IMR-90 (cell line): Measurements from ENCODE around the gene LIN28A. TPM values are rescaled to one million over a fixed set of nuclear protein-coding genes. Genes with fewer than 3 reads are reported as not detected.

Experiments
- ATAC-seq: fragments of 200-7000 bp; cut with Tn5 transposase; 2 replicates; pipeline ENCODE4 v1.9.1; 2020; ENCODE audit warnings: low read depth, mild to moderate bottlenecking, moderate library complexity
- BruUV-seq: library from RNA; stranded (reverse); fragments of 400-500 nt; replicated peaks from 2 replicates; lab custom pipeline; 2021; lab: Mats Ljungman, UMichigan
- CTCF ChIA-PET: fragments of 300-600 bp; formaldehyde crosslinking; extraction: SDS; loops from one replicate; lab custom pipeline; 2021; ENCODE audit warnings: antibody characterized with exemption; lab: Yijun Ruan, JAX
- POLR2A ChIA-PET: fragments of 300-600 bp; sonication (Branson Sonifier 250); formaldehyde crosslinking; loops from one replicate; lab custom pipeline; 2022; ENCODE audit warnings: antibody characterized with exemption; ENCODE audit not compliant: unreplicated experiment; lab: Charles Lee
- DNase-seq: peaks from one replicate; pipeline ENCODE4 v3.0.0; 2013
- H2AFZ ChIP-seq: replicated peaks from 2 replicates; pipeline ENCODE3; 2013; ENCODE audit warnings: low read length, mild to moderate bottlenecking; ENCODE audit not compliant: poor library complexity
- H2AK5ac ChIP-seq: 2 replicates; pipeline ENCODE4 v1.6.1; 2013; ENCODE audit warnings: low read depth, low read length, inconsistent platforms
- H2AK9ac ChIP-seq: replicated peaks from 2 replicates; pipeline ENCODE3; 2013; ENCODE audit warnings: mild to moderate bottlenecking, low read depth, low read length, moderate library complexity; ENCODE audit not compliant: poor library complexity
- H2BK120ac ChIP-seq: 2 replicates; pipeline ENCODE4 v1.6.1; 2013; ENCODE audit warnings: low read depth, low read length, inconsistent platforms
- H2BK15ac ChIP-seq: 3 replicates; pipeline ENCODE4 v1.6.1; 2013; ENCODE audit warnings: low read depth, low read length, inconsistent platforms
- H2BK20ac ChIP-seq: 2 replicates; pipeline ENCODE4 v1.6.1; 2013; ENCODE audit warnings: low read depth, mild to moderate bottlenecking, inconsistent platforms, low read length, moderate library complexity
- H2BK5ac ChIP-seq: 2 replicates; pipeline ENCODE4 v1.6.1; 2013; ENCODE audit warnings: mild to moderate bottlenecking, low read depth, low read length, inconsistent platforms; ENCODE audit not compliant: poor library complexity, severe bottlenecking
- H3K14ac ChIP-seq: replicated peaks from 2 replicates; pipeline ENCODE4 v1.6.1; 2013; ENCODE audit warnings: low read depth, low read length, inconsistent platforms
- H3K18ac ChIP-seq: 2 replicates; pipeline ENCODE4 v1.6.1; 2013; ENCODE audit warnings: low read depth, low read length, control low read depth
- H3K23ac ChIP-seq: 2 replicates; pipeline ENCODE4 v1.6.1; 2013; ENCODE audit warnings: low read depth, low read length, inconsistent platforms
- H3K27ac ChIP-seq: 2 replicates; pipeline ENCODE4 v1.5.1; 2013; ENCODE audit warnings: mild to moderate bottlenecking, control low read depth, low read length; ENCODE audit not compliant: insufficient read depth
- H3K27me3 ChIP-seq: 2 replicates; pipeline ENCODE4 v1.6.1; 2013; ENCODE audit warnings: low read length; ENCODE audit not compliant: control insufficient read depth, insufficient read depth
- H3K36me3 ChIP-seq: 2 replicates; pipeline ENCODE4 v1.6.1; 2013; ENCODE audit warnings: low read length, mixed read lengths; ENCODE audit not compliant: control insufficient read depth, insufficient read depth
- H3K4ac ChIP-seq: 2 replicates; pipeline ENCODE4 v1.6.1; 2013; ENCODE audit warnings: low read depth, low read length, inconsistent platforms
- H3K4me1 ChIP-seq: 2 replicates; pipeline ENCODE4 v1.6.1; 2013; ENCODE audit warnings: low read length, mixed read lengths; ENCODE audit not compliant: control insufficient read depth, insufficient read depth
- H3K4me2 ChIP-seq: 2 replicates; pipeline ENCODE4 v1.6.1; 2013; ENCODE audit warnings: low read depth, mild to moderate bottlenecking, control low read depth, low read length, moderate library complexity
- H3K4me3 ChIP-seq: 2 replicates; pipeline ENCODE4 v1.5.1; 2013; ENCODE audit warnings: low read depth, mild to moderate bottlenecking, control low read depth, low read length, moderate library complexity; ENCODE audit not compliant: insufficient read depth
- H3K56ac ChIP-seq: 2 replicates; pipeline ENCODE4 v1.6.1; 2013; ENCODE audit warnings: low read length, inconsistent platforms; ENCODE audit not compliant: insufficient read depth; ENCODE audit errors: extremely low read depth
- H3K79me1 ChIP-seq, 2 experiments: 2 replicates each; pipeline ENCODE4 v1.6.1; 2013; ENCODE audit warnings: low read length in 2 of 2, inconsistent platforms in 1 of 2, low read depth in 1 of 2
- H3K9ac ChIP-seq: 2 replicates; pipeline ENCODE4 v1.6.1; 2013; ENCODE audit warnings: low read depth, low read length, control low read depth
- H3K9me1 ChIP-seq: 2 replicates; pipeline ENCODE4 v1.6.1; 2013; ENCODE audit warnings: low read length, inconsistent platforms; ENCODE audit not compliant: insufficient read depth
- H3K9me3 ChIP-seq: 2 replicates; pipeline ENCODE4 v1.6.1; 2013; ENCODE audit warnings: low read length; ENCODE audit not compliant: control insufficient read depth, insufficient read depth
- H4K20me1 ChIP-seq: 2 replicates; pipeline ENCODE4 v1.6.1; 2013; ENCODE audit warnings: low read length, inconsistent platforms; ENCODE audit not compliant: insufficient read depth
- H4K5ac ChIP-seq: 2 replicates; pipeline ENCODE4 v1.6.1; 2013; ENCODE audit warnings: mild to moderate bottlenecking, low read depth, low read length, control low read depth
- H4K8ac ChIP-seq, 2 experiments: 2 replicates each; pipeline ENCODE4 v1.6.1; 2013; ENCODE audit warnings: low read depth in 2 of 2, low read length in 2 of 2, control low read depth in 1 of 2, inconsistent platforms in 1 of 2
- H4K91ac ChIP-seq: 2 replicates; pipeline ENCODE4 v1.6.1; 2013; ENCODE audit warnings: low read depth, low read length, inconsistent platforms; ENCODE audit not compliant: insufficient read depth
- BHLHE40 ChIP-seq: fragments of 150-350 bp; IDR thresholded peaks from 2 replicates; pipeline ENCODE4 v1.6.1; 2016; ENCODE audit warnings: mild to moderate bottlenecking, low read depth, low read length
- CHD1 ChIP-seq: IDR thresholded peaks from 2 replicates; pipeline ENCODE4 v1.6.1; 2012; ENCODE audit warnings: low read depth, low read length, improper control_type of control experiment
- CTCF ChIP-seq: conservative IDR thresholded peaks from 2 replicates; pipeline ENCODE4 v1.5.1; 2012; ENCODE audit warnings: mild to moderate bottlenecking, low read depth, low read length, improper control_type of control experiment
- ELK1 ChIP-seq: fragments of 150-350 bp; IDR thresholded peaks from 2 replicates; pipeline ENCODE4 v1.6.1; 2016; ENCODE audit warnings: low read depth, mild to moderate bottlenecking, low read length, moderate library complexity, borderline replicate concordance
- MAZ ChIP-seq: IDR thresholded peaks from 2 replicates; pipeline ENCODE4 v1.6.1; 2012; ENCODE audit warnings: low read depth, mild to moderate bottlenecking, low read length, improper control_type of control experiment, moderate library complexity, borderline replicate concordance
- RCOR1 ChIP-seq: IDR thresholded peaks from 2 replicates; pipeline ENCODE4 v1.6.1; 2012; ENCODE audit warnings: mild to moderate bottlenecking, low read length, improper control_type of control experiment; ENCODE audit not compliant: insufficient replicate concordance
- RFX5 ChIP-seq: IDR thresholded peaks from 2 replicates; pipeline ENCODE4 v1.8.0; 2012; ENCODE audit warnings: low read depth, mild to moderate bottlenecking, low read length, moderate library complexity
- WGBS, 2 experiments: methylation state at CpG; one replicate each; pipeline versions ENCODE4 v1.1.5 to v1.1.7; 2013; ENCODE audit warnings: missing lambda C conversion rate in 2 of 2; ENCODE audit not compliant: insufficient read length in 1 of 2; ENCODE audit errors: extremely low coverage in 2 of 2; 5-methylcytosine and 5-hydroxymethylcytosine counted together
- dilution Hi-C: fragments of 300-500 bp; cut with HindIII; formaldehyde crosslinking; loops from one replicate; pipeline ENCODE4 v1.14.3; 2018; ENCODE audit warnings: low sequenced_read_pairs; ENCODE audit not compliant: unreplicated experiment
- in situ Hi-C: fragments of 300-500 bp; cut with MboI; formaldehyde crosslinking; loops from 3 replicates; pipeline ENCODE4 v1.14.3; 2019; ENCODE audit warnings: low sequenced_read_pairs, inconsistent platforms, mixed read lengths
- intact Hi-C: fragments of 100-400 bp; cut with micrococcal nuclease; formaldehyde crosslinking; loops from 2 replicates; pipeline ENCODE4 v1.10.0; 2022
- polyA plus RNA-seq, 3 experiments: library from polyadenylated mRNA; depleted of rRNA; stranded (reverse); fragments of >200 nt; gene quantifications; 2 replicates each; pipeline ENCODE4 v1.2.3, GENCODE V29; 2012; ENCODE audit warnings: low replicate concordance in 1 of 3
- total RNA-seq: library from RNA; depleted of rRNA; stranded (reverse); fragments of >200 nt; gene quantifications from 2 replicates; pipeline ENCODE4 v1.2.3, GENCODE V29; 2012

The LIN28A gene
- total and polyA plus RNA-seq, 2 of the 4 experiments (the other 2 are of a cell fraction) = not detected

- no peak overlapping the region for H3K4me3 ChIP-seq
- no peak overlapping the region for H2BK20ac ChIP-seq
- no peak overlapping the region for H2AK5ac ChIP-seq
- 5% methylated on average over 3 of the region's 9 CpGs; no CpG with 5 or more reads in 1 of the 2 experiments for WGBS, 2 experiments
- H3K23ac ChIP-seq = no peak overlapping the region
- in situ Hi-C loops = no loop called here
- H4K8ac ChIP-seq = no peak overlapping the region
- H3K18ac ChIP-seq = no peak overlapping the region
- no peak overlapping the region for H2BK15ac ChIP-seq
- H4K5ac ChIP-seq = no peak overlapping the region
- CTCF ChIA-PET = no interaction called here
- POLR2A ChIA-PET = no interaction called here
- H3K9ac ChIP-seq = no peak overlapping the region
- intact Hi-C loops = no loop called here
- dilution Hi-C loops = no loop called here
- H3K27me3 ChIP-seq = peaks cover 70% of the 10 kb centered on the region
- TF ChIP-seq ELK1 (no peak), RCOR1 (no peak), RFX5 (no peak), CTCF (no peak), BHLHE40 (no peak), MAZ (no peak), CHD1 (no peak)
- H2AK9ac ChIP-seq = peak overlapping the region; percentile 45
- no peak overlapping the region for H2AFZ ChIP-seq
- H3K56ac ChIP-seq = 0 out of 2 replicates have a peak overlapping the region, but pooled peaks have one; percentile 3
- H2BK5ac ChIP-seq = no peak overlapping the region
- no TSS peak for BruUV-seq
- no peak overlapping the region for H3K14ac ChIP-seq
- no peaks in the 10 kb centered on the region; the same call in 1 of the 2 replicates for H4K20me1 ChIP-seq
- no peak overlapping the region for H3K4ac ChIP-seq
- no peaks in the 10 kb centered on the region for H3K4me1 ChIP-seq
- 0 out of 2 replicates have a peak, but pooled peaks cover 2% of the 10 kb centered on the region for H3K9me1 ChIP-seq
- no peaks in the 10 kb centered on the region for H3K79me1 ChIP-seq
- no peak overlapping the region for H3K27ac ChIP-seq
- H2BK120ac ChIP-seq = no peak overlapping the region
- no peak overlapping the region for H4K91ac ChIP-seq
- no peaks in the 10 kb centered on the region for H3K36me3 ChIP-seq
- no peak overlapping the region for H3K4me2 ChIP-seq
- DNase-seq (no peak), ATAC-seq (no peak)
- H3K9me3 ChIP-seq = 0 out of 2 replicates have a peak, but pooled peaks cover 2% of the 10 kb centered on the region
Measured at GRCh38 chr1:26412180-26412840, 1.7 kb downstream of the LIN28A start.
